Measurements from ENCODE around the gene QDPR. TPM values are rescaled to one million over a fixed set of nuclear protein-coding genes. Genes with fewer than 3 reads are reported as not detected.

QDPR gene
- polyA plus RNA-seq, 10 donors: 54.5 to 109 (median 90.2) TPM

DNA sequence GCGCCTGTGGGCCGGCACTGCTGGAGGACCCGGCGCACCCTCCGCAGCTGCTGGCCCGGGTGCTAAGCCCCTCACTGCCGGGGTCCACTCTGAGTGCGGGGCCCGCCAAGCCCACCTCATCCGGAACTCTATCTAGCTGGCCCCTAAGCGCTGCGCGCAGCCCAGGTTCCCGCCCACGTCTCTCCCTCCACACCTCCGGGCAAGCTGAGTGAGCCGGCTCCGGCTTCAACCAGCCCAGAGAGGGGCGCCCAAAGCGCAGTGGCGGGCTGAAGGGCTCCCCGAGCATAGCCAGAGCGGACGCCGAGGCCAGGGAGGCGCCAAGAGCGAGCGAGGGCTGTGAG is 75.2 kb downstream of the QDPR start:
- DNase-seq: no peak

Other genes starting within 250 kb of the QDPR start
- not detected for gene CLRN2, start 3.1 kb upstream of the QDPR start, polyA plus RNA-seq (ENCODE audit: insufficient read length in 10 of 10)
- 10 to 100 TPM; 44.9 to 51.0 (median 48.0) TPM for gene LAP3, start 65.1 kb upstream of the QDPR start, polyA plus RNA-seq (ENCODE audit: insufficient read length in 10 of 10)
- gene MED28, start 102.6 kb upstream of the QDPR start, polyA plus RNA-seq (ENCODE audit: insufficient read length in 10 of 10): 10 to 100 TPM; 24.7 to 37.3 (median 28.2) TPM

All from muscle of back (tissue), 11 donors.